GM20000 (cell line): ENCODE results near the gene LMOD3.
A peak's percentile ranks its signal among the peaks of the same experiment; 100 is the strongest.

Source experiments
- DNase-seq: peaks from one replicate; pipeline ENCODE4 v3.0.0; 2012; ENCODE audit warnings: low spot score
- CTCF ChIP-seq: IDR thresholded peaks from 2 replicates; pipeline ENCODE4 v1.5.1; 2012; ENCODE audit warnings: mild to moderate bottlenecking, control low read depth; ENCODE audit errors: extremely low read depth, missing control alignments

LMOD3 gene

GRCh38 chr3:69058947-69059224, 63.5 kb downstream of the LMOD3 start:
- no peak for DNase-seq
- TF ChIP-seq CTCF: no peak

- TF ChIP-seq CTCF: no peak
- DNase-seq: peak; percentile 27
These were observed 64.0 kb downstream of the LMOD3 start for GRCh38 chr3:69058180-69058946.
